A549 treated with Mapracorat at 1 μM for 4 hours (cell line): ENCODE data around the gene MBD3L4. TPM values are rescaled to one million over a fixed set of nuclear protein-coding genes. Genes with fewer than 3 reads are reported as not detected.

Experiments
- total RNA-seq: library from RNA; stranded (reverse); fragments of 200-300 nt; extraction: Qiagen RNA extraction; gene quantifications from 5 replicates; pipeline ENCODE4 v1.2.3, GENCODE V29; 2022

The MBD3L4 gene
- total RNA-seq: not detected in 5 replicates

DNA sequence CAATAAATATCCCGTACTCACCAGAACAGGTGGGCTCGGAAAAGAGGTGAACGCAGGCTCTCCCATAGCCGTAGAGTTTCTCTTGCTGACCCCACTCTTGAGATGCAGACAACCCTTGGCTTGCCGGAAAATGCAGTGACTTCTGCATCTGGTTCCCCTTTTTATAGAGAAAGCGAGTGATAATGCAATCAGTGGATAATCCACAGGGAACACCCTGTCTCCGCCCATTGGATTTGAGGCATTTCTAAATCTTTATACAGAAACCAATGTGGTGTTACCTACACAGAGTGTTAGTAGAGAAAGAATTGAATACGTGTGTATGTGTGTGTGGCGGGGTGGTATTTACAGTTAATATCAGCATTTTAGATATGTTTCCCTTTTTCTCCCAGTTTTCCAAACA lies at the start of gene MBD3L4:
MBD3L4 (minus strand) TSS at position 101 of the 400 bp plus-strand sequence; CDS start at position 66, 35 bp downstream.

GRCh38 chr19:7069042-7069903 lies 29.3 kb upstream of the MBD3L4 start, which contains the start of gene ZNF557:
TSS of gene ZNF557 (plus strand) at chr19:7069703. CDS start at chr19:7075075, 5,372 bp downstream.

DNA sequence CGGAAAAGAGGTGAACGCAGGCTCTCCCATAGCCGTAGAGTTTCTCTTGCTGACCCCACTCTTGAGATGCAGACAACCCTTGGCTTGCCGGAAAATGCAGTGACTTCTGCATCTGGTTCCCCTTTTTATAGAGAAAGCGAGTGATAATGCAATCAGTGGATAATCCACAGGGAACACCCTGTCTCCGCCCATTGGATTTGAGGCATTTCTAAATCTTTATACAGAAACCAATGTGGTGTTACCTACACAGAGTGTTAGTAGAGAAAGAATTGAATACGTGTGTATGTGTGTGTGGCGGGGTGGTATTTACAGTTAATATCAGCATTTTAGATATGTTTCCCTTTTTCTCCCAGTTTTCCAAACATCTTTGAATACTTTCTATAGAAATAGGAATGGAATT lies 18.6 kb upstream of the MBD3L4 start, which contains the start of gene MBD3L3:
MBD3L3 (minus strand) TSS at position 101 of the 400 bp plus-strand sequence; CDS start at position 30, 71 bp downstream.

DNA sequence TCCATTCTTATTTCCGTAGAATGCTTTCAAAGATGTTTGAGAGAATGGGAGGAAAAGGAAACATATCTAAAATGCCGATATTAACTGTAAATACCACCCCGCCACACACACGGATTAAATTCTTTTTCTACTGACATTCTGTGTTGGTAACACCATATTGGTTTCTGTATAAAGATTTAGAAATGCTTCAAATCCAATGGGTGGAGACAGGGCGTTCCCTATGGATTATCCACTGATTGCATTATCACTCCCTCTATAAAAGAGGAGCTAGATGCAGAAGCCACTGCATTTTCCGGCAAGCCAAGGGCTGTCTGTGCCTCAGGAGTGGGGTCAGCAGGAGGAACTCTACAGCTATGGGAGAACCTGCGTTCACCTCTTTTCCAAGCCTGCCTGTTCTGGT lies 9.0 kb upstream of the MBD3L4 start, which contains the start of gene MBD3L2:
MBD3L2 (plus strand) TSS at position 301 of the 400 bp plus-strand sequence; CDS start at position 354, 53 bp downstream.

GRCh38 chr19:7030278-7030677 lies 9.7 kb downstream of the MBD3L4 start, which contains the start of gene MBD3L5:
TSS of gene MBD3L5 (plus strand) at chr19:7030578. CDS start at chr19:7030612, 34 bp downstream.

DNA sequence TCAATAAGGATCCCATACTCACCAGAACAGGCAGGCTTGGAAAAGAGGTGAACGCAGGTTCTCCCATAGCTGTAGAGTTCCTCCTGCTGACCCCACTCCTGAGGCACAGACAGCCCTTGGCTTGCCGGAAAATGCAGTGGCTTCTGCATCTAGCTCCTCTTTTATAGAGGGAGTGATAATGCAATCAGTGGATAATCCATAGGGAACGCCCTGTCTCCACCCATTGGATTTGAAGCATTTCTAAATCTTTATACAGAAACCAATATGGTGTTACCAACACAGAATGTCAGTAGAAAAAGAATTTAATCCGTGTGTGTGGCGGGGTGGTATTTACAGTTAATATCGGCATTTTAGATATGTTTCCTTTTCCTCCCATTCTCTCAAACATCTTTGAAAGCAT lies 18.6 kb downstream of the MBD3L4 start, which contains the start of gene MBD3L2B:
MBD3L2B (minus strand) TSS at position 101 of the 400 bp plus-strand sequence; CDS start at position 67, 34 bp downstream.

Other genes starting within 250 kb of the MBD3L4 start
- gene ADGRE1, start 152.6 kb downstream of the MBD3L4 start, total RNA-seq: 4.2 to 5.9 TPM (median 4.7 TPM) in 5 replicates
- not detected in 5 replicates for gene MBD3L2B, start 18.7 kb downstream of the MBD3L4 start, total RNA-seq
- not detected in 5 replicates for gene MBD3L5, start 9.6 kb downstream of the MBD3L4 start, total RNA-seq
- gene MBD3L2, start 9.1 kb upstream of the MBD3L4 start, total RNA-seq: not detected in 5 replicates
- gene MBD3L3, start 18.5 kb upstream of the MBD3L4 start, total RNA-seq: not detected in 5 replicates
- gene ZNF557, start 29.5 kb upstream of the MBD3L4 start, total RNA-seq: 2.2 to 3.0 TPM (median 2.5 TPM) in 5 replicates